Measurements from ENCODE around the gene VWA2. TPM values are rescaled to one million over a fixed set of nuclear protein-coding genes. Genes with fewer than 3 reads are reported as not detected.

The VWA2 gene
- total RNA-seq, 4 donors from 2014 or later = 2.5 to 22.6 TPM; not detected in 2

GRCh38 chr10:114252092-114252491 lies 13.0 kb downstream of the VWA2 start:
- no peaks in the 10 kb centered on the region for H3K4me1 ChIP-seq
- intact Hi-C loops (cut with DNase I; ENCODE audit: low total_unique reads) = no loop called here
- no peaks in the 10 kb centered on the region for H3K36me3 ChIP-seq
- DNase-seq = no peak
- no peak overlapping the region for H3K4me3 ChIP-seq
- H3K27me3 ChIP-seq = no peaks in the 10 kb centered on the region
- no peaks in the 10 kb centered on the region for H3K9me3 ChIP-seq
- no peak overlapping the region for H3K27ac ChIP-seq
- no peak for TF ChIP-seq CTCF (IDR thresholded peaks at IDR 0.05)
- TF ChIP-seq POLR2A (IDR thresholded peaks at IDR 0.05) = no peak

GRCh38 chr10:114252883-114253282 lies 13.8 kb downstream of the VWA2 start:
- Histone ChIP-seq H3K4me3 (no peak overlapping the region), H3K27me3 (no peaks in the 10 kb centered on the region), H3K9me3 (no peaks in the 10 kb centered on the region), H3K36me3 (no peaks in the 10 kb centered on the region), H3K4me1 (no peaks in the 10 kb centered on the region), H3K27ac (no peak overlapping the region)
- DNase-seq = no peak
- intact Hi-C loops (cut with DNase I; ENCODE audit: low total_unique reads) = no loop called here
- TF ChIP-seq CTCF (IDR thresholded peaks at IDR 0.05) (no peak), POLR2A (IDR thresholded peaks at IDR 0.05) (no peak)

GRCh38 chr10:114255227-114255626 lies 16.2 kb downstream of the VWA2 start:
- TF ChIP-seq CTCF (IDR thresholded peaks at IDR 0.05) (no peak), POLR2A (IDR thresholded peaks at IDR 0.05) (no peak)
- intact Hi-C loops (cut with DNase I; ENCODE audit: low total_unique reads) = no loop called here

GRCh38 chr10:114256008-114256765 lies 17.1 kb downstream of the VWA2 start:
- Histone ChIP-seq H3K27me3 (no peaks in the 10 kb centered on the region), H3K4me1 (peaks cover 0 to 4% of the 10 kb centered on the region in 2 donors)
- intact Hi-C loops (cut with DNase I; ENCODE audit: low total_unique reads) = no loop called here

More at GRCh38 chr10:114255227-114255626, 16.2 kb downstream of the VWA2 start:
- Histone ChIP-seq H3K36me3 (no peaks in the 10 kb centered on the region), H3K4me1 (peaks cover 0 to 4% of the 10 kb centered on the region in 2 donors), H3K27ac (no peak overlapping the region), H3K9me3 (no peaks in the 10 kb centered on the region), H3K4me3 (no peak overlapping the region), H3K27me3 (no peaks in the 10 kb centered on the region)
- no peak for DNase-seq

More at GRCh38 chr10:114256008-114256765, 17.1 kb downstream of the VWA2 start:
- no peaks in the 10 kb centered on the region for H3K9me3 ChIP-seq
- H3K4me3 ChIP-seq = no peak overlapping the region
- no peak overlapping the region for H3K27ac ChIP-seq
- no peak for DNase-seq
- TF ChIP-seq CTCF (IDR thresholded peaks at IDR 0.05) = no peak
- TF ChIP-seq POLR2A (IDR thresholded peaks at IDR 0.05) = no peak
- no peaks in the 10 kb centered on the region for H3K36me3 ChIP-seq

Measured in uterus (tissue), 4 donors.